PC-9 (cell line): ENCODE results near the gene WDR83.

ENCODE experiments used
- EZH2 ChIP-seq: fragments of 200-600 bp; sonication (generic); IDR thresholded peaks from 2 replicates; pipeline ENCODE4 v1.8.0; 2017; ENCODE audit warnings: antibody characterized with exemption, low read depth
- TF ChIP-seq, protein P1 (sequence below): fragments of 200-600 bp; sonication (generic); conservative IDR thresholded peaks from 2 replicates; pipeline ENCODE4 v1.6.1; 2017; ENCODE audit warnings: mixed run types, antibody characterized with exemption, mild to moderate bottlenecking, moderate library complexity

DNA sequence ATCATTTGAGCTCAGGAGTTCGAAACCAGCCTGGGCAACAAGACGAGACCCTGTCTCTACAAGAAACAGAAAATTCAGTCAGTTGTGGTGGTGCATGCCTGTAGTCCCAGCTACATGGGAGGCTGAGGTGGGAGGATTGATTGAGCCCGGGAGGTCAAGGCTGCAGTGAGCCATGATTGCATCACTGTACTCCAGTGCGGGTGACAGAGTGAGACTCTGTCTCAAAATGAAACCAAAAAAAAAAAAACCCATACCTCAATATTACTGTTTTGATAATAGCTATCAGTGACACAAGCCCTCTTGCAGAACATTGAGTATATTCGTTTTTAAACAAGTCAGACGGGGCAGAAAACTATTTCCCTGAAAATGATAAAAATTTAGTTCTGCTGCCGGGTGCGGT lies 39.6 kb upstream of the WDR83 start:
- TF ChIP-seq, protein P1, sequence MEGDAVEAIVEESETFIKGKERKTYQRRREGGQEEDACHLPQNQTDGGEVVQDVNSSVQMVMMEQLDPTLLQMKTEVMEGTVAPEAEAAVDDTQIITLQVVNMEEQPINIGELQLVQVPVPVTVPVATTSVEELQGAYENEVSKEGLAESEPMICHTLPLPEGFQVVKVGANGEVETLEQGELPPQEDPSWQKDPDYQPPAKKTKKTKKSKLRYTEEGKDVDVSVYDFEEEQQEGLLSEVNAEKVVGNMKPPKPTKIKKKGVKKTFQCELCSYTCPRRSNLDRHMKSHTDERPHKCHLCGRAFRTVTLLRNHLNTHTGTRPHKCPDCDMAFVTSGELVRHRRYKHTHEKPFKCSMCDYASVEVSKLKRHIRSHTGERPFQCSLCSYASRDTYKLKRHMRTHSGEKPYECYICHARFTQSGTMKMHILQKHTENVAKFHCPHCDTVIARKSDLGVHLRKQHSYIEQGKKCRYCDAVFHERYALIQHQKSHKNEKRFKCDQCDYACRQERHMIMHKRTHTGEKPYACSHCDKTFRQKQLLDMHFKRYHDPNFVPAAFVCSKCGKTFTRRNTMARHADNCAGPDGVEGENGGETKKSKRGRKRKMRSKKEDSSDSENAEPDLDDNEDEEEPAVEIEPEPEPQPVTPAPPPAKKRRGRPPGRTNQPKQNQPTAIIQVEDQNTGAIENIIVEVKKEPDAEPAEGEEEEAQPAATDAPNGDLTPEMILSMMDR: no peak
- no peak for TF ChIP-seq EZH2
